ENCODE results near the gene DCTN1.

The DCTN1 gene

GRCh38 chr2:74321737-74322136 lies 58.4 kb downstream of the DCTN1 start:
- DNase-seq (ENCODE audit: low read depth), result no peak

GRCh38 chr2:74317701-74318100 lies 62.4 kb downstream of the DCTN1 start:
- DNase-seq (ENCODE audit: low read depth), result no peak

GRCh38 chr2:74316627-74317295 lies 63.4 kb downstream of the DCTN1 start:
- no peak for DNase-seq (ENCODE audit: low read depth)

- no peak for DNase-seq (ENCODE audit: low read depth)
Measured at GRCh38 chr2:74314107-74314506, 66.0 kb downstream of the DCTN1 start.

GRCh38 chr2:74313497-74313896 lies 66.6 kb downstream of the DCTN1 start:
- no peak for DNase-seq (ENCODE audit: low read depth)

- no peak for DNase-seq (ENCODE audit: low read depth)
Measured at GRCh38 chr2:74312913-74313312, 67.2 kb downstream of the DCTN1 start.
